HepG2 (cell line): ENCODE data around the gene BEST2. TPM values are rescaled to one million over a fixed set of nuclear protein-coding genes. Genes with fewer than 3 reads are reported as not detected.

Experiments used
- ATAC-seq: fragments of 200-7000 bp; cut with Tn5 transposase; 3 replicates; pipeline ENCODE4 v1.9.1; 2020; ENCODE audit warnings: mild to moderate bottlenecking, moderate library complexity
- BruUV-seq: library from RNA; stranded (reverse); fragments of 400-500 nt; replicated peaks from 2 replicates; lab custom pipeline; 2021; lab: Mats Ljungman, UMichigan
- CTCF ChIA-PET: fragments of 300-600 bp; formaldehyde crosslinking; extraction: SDS; loops from one replicate; lab custom pipeline; 2021; ENCODE audit warnings: low total read pairs, inconsistent platforms, low intra/inter-chr PET ratio; lab: Yijun Ruan, JAX
- POLR2A ChIA-PET: fragments of 350-600 bp; sonication (Branson Sonifier 250); formaldehyde crosslinking; loops from one replicate; lab custom pipeline; 2020; ENCODE audit warnings: antibody characterized with exemption, inconsistent platforms; lab: Yijun Ruan, JAX
- DNase-seq: peaks from one replicate; pipeline ENCODE4 v3.0.0-alpha.2; 2015; ENCODE audit warnings: low spot score
- FAIRE-seq: peaks from 3 replicates; lab custom pipeline; 2011; peaks lifted over from hg19 to GRCh38; lab: Jason Lieb, UNC
- H2AFZ ChIP-seq: one replicate; pipeline ENCODE4 v1.6.1; 2011; ENCODE audit warnings: low read length, inconsistent platforms
- H3K27ac ChIP-seq: fragments of 300-600 bp; 3 replicates; pipeline ENCODE4 v1.8.0; 2011; ENCODE audit warnings: mixed run types, mild to moderate bottlenecking, mixed read lengths, low read length, inconsistent platforms; ENCODE audit not compliant: insufficient read depth; ENCODE audit errors: extremely low read length
- H3K27me3 ChIP-seq, 2 experiments: fragments of 200-600 bp in 1 of 2; 2 replicates in 1 of 2; 3 replicates in 1 of 2; pipeline versions ENCODE4 v1.6.0 to v1.8.0; 2011; ENCODE audit warnings: low read length in 2 of 2, mild to moderate bottlenecking in 2 of 2, moderate library complexity in 2 of 2, inconsistent platforms in 1 of 2; ENCODE audit not compliant: insufficient read depth in 2 of 2, control insufficient read depth in 1 of 2
- H3K36me3 ChIP-seq, 2 experiments: fragments of 200-600 bp in 1 of 2; replicated peaks in 1 of 2; 2 replicates in 1 of 2; 3 replicates in 1 of 2; pipeline versions ENCODE4 v1.5.1 to v1.8.0; 2011; ENCODE audit warnings: low read length in 2 of 2, inconsistent platforms in 1 of 2; ENCODE audit not compliant: insufficient read depth in 2 of 2, control insufficient read depth in 1 of 2
- H3K4me1 ChIP-seq: 2 replicates; pipeline ENCODE4 v1.5.1; 2012; ENCODE audit warnings: low read length, inconsistent platforms; ENCODE audit not compliant: insufficient read depth
- H3K4me2 ChIP-seq: 2 replicates; pipeline ENCODE4 v1.6.0; 2011; ENCODE audit warnings: low read depth, low read length, inconsistent platforms
- H3K4me3 ChIP-seq, 3 experiments: fragments of 200-600 bp in 1 of 3; sonication (generic), shearing (Covaris generic) in 1 of 3; replicated peaks in 1 of 3; 2 replicates each; pipeline ENCODE4 v1.5.1; 2011 to 2016; ENCODE audit warnings: low read length in 3 of 3, inconsistent platforms in 2 of 3, low read depth in 2 of 3, mild to moderate bottlenecking in 2 of 3, control low read depth in 1 of 3, mixed read lengths in 1 of 3; ENCODE audit not compliant: insufficient read depth in 1 of 3
- H3K79me2 ChIP-seq: one replicate; pipeline ENCODE4 v1.6.1; 2011; ENCODE audit warnings: low read length, inconsistent platforms; ENCODE audit not compliant: insufficient read depth
- H3K9ac ChIP-seq: 2 replicates; pipeline ENCODE4 v1.6.0; 2011; ENCODE audit warnings: mild to moderate bottlenecking, low read depth, low read length, inconsistent platforms; ENCODE audit not compliant: insufficient read depth
- H3K9me3 ChIP-seq: 2 replicates; pipeline ENCODE4 v1.5.1; 2012; ENCODE audit warnings: mild to moderate bottlenecking, low read length
- H4K20me1 ChIP-seq: 2 replicates; pipeline ENCODE4 v1.6.0; 2011; ENCODE audit warnings: inconsistent platforms, mild to moderate bottlenecking, low read length, moderate library complexity; ENCODE audit not compliant: insufficient read depth
- AGO2 ChIP-seq: fragments of 200-400 bp; formaldehyde crosslinking; optimal IDR thresholded peaks from 2 replicates; pipeline ENCODE3; 2017; ENCODE audit warnings: mild to moderate bottlenecking, low read depth, low read length, moderate library complexity
- HMG20B ChIP-seq: conservative IDR thresholded peaks from 2 replicates; pipeline ENCODE4 v1.6.1; 2016; ENCODE audit warnings: missing genetic modification reagents, missing compliant biosample characterization
- POGZ ChIP-seq: sonication (generic); formaldehyde crosslinking; IDR thresholded peaks from 2 replicates; pipeline ENCODE4 v1.4.0; 2020; ENCODE audit warnings: mild to moderate bottlenecking, missing genetic modification reagents
- TARDBP ChIP-seq: sonication (generic); formaldehyde crosslinking; IDR thresholded peaks from 2 replicates; pipeline ENCODE4 v1.8.0; 2022; ENCODE audit warnings: mild to moderate bottlenecking, missing genetic modification reagents
- ZMYM2 ChIP-seq: sonication (generic); formaldehyde crosslinking; IDR thresholded peaks from 2 replicates; pipeline ENCODE4 v1.8.0; 2022; ENCODE audit warnings: mild to moderate bottlenecking, missing genetic modification reagents
- ZNF652 ChIP-seq: IDR thresholded peaks from 2 replicates; pipeline ENCODE4 v1.6.1; 2016; ENCODE audit warnings: low read depth, borderline replicate concordance
- ZNF775 ChIP-seq: sonication (generic); formaldehyde crosslinking; IDR thresholded peaks from 2 replicates; pipeline ENCODE4 v1.4.0; 2020; ENCODE audit warnings: missing genetic modification reagents, mild to moderate bottlenecking, moderate library complexity, borderline replicate concordance
- WGBS: methylation state at CpG from one replicate; pipeline ENCODE4 v1.1.6; 2017; ENCODE audit warnings: low lambda C conversion rate; 5-methylcytosine and 5-hydroxymethylcytosine counted together
- in situ Hi-C: cut with HindIII; loops from 2 replicates; pipeline ENCODE4 v1.10.0; 2017; ENCODE audit warnings: low pct_unique_long_range_greater_than_20kb; ENCODE audit not compliant: extremely low pct_ligation_motif_present
- intact Hi-C: fragments of 100-400 bp; cut with micrococcal nuclease; formaldehyde crosslinking; loops from one replicate; pipeline ENCODE4 v1.10.0; 2022; ENCODE audit not compliant: unreplicated experiment
- polyA plus RNA-seq, 8 experiments: library from polyadenylated mRNA; depleted of rRNA in 3 of 8; stranded (reverse) in 7 of 8; unstranded in 1 of 8; fragments of >200 nt; fragmentation: Illumina TruSeq in 4 of 8; extraction: Trizol in 4 of 8; gene quantifications; 2 replicates each; pipeline versions ENCODE4 v1.2.1 to v1.2.3, GENCODE V29; 2011 to 2016; ENCODE audit warnings: low read depth in 4 of 8, missing spikeins in 1 of 8, mixed read lengths in 1 of 8; ENCODE audit not compliant: insufficient read depth in 1 of 8
- total RNA-seq, 5 experiments: library from RNA; depleted of rRNA; stranded (reverse); fragments of >200 nt; fragmentation: Illumina TruSeq; extraction: Trizol; gene quantifications; 2 replicates each; pipeline ENCODE4 v1.2.3, GENCODE V29; 2016; ENCODE audit warnings: low read depth in 1 of 5
- TF ChIP-seq, protein P1 (sequence below): sonication (generic); formaldehyde crosslinking; IDR thresholded peaks from 2 replicates; pipeline ENCODE4 v1.5.0; 2020; ENCODE audit warnings: missing genetic modification reagents
- TF ChIP-seq, protein P2 (sequence below): sonication (generic); formaldehyde crosslinking; IDR thresholded peaks from 2 replicates; pipeline ENCODE4 v1.5.1; 2020; ENCODE audit warnings: missing genetic modification reagents, mild to moderate bottlenecking, borderline replicate concordance

Gene BEST2
- total and polyA plus RNA-seq, 2 of the 13 experiments (the other 11 are each of a cell fraction or from before 2014, with no cell fraction given), result not detected

DNA sequence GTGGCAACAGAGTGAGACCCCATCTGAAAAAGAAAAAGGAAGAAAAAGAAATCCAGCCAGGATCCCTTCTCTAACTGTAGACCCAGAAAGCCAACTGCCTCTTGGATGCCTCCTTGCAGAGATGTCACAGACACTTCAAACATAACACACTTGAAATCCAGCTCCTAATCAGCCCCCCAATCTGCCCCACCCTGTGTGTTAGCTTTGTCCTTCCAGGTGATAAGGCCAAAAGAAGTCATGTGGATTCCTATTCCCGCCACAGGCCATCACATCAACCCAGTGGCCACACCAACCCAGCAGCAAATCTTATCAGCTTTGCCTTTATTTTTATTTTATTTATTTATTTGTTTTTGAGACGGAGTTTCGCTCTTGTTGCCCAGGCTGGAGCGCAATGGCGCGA lies 8.1 kb downstream of the BEST2 start:
- Histone ChIP-seq H3K27ac (no peak overlapping the region), H4K20me1 (no peaks in the 10 kb centered on the region), H3K4me1 (peaks cover 14% of the 10 kb centered on the region), H3K79me2 (no peaks in the 10 kb centered on the region), H3K27me3 (no peaks in the 10 kb centered on the region; a peak in 2 of 5 replicates), H3K4me3 (no peak overlapping the region), H3K36me3 (0 out of 5 replicates have a peak, but pooled peaks cover 0 to 1% of the 10 kb centered on the region in 2 experiments), H3K9ac (no peak overlapping the region), H2AFZ (no peak overlapping the region), H3K4me2 (no peak overlapping the region), H3K9me3 (no peaks in the 10 kb centered on the region)
- 81% methylated on average over 6 of the region's 6 CpGs for WGBS
- ChIA-PET CTCF (interaction anchor here (1.5 kb wide), 2 partner anchors 37 to 88 kb away, joined by 8 to 10 read pairs; no protein-coding TSS in a partner anchor), POLR2A (interaction anchor here (1.6 to 2.6 kb wide), 2 partner anchors 19 to 23 kb away, joined by 5 to 10 read pairs; partner anchors contain the start of gene GET3)
- in situ Hi-C loops (loop anchor here (5.0 kb wide), 1 partner anchor 47 kb away; no protein-coding TSS in a partner anchor), intact Hi-C loops (loop anchor here (1.0 to 2.0 kb wide), 2 partner anchors 23 to 37 kb away; partner anchors contain the start of gene GET3)
- no peak for FAIRE-seq
- DNase-seq, result no peak
- no TSS peak for BruUV-seq
- no peak for ATAC-seq
- TF ChIP-seq ZMYM2 (CRISPR knock-in tag) (no peak), HMG20B (CRISPR knock-in tag) (no peak), ZNF652 (CRISPR knock-in tag) (no peak), TARDBP (CRISPR knock-in tag) (no peak), ZNF775 (no peak), POGZ (CRISPR knock-in tag) (no peak), AGO2 (no peak)
- TF ChIP-seq, protein P1, sequence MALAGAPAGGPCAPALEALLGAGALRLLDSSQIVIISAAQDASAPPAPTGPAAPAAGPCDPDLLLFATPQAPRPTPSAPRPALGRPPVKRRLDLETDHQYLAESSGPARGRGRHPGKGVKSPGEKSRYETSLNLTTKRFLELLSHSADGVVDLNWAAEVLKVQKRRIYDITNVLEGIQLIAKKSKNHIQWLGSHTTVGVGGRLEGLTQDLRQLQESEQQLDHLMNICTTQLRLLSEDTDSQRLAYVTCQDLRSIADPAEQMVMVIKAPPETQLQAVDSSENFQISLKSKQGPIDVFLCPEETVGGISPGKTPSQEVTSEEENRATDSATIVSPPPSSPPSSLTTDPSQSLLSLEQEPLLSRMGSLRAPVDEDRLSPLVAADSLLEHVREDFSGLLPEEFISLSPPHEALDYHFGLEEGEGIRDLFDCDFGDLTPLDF (CRISPR knock-in tag), result no peak
- TF ChIP-seq, protein P2, sequence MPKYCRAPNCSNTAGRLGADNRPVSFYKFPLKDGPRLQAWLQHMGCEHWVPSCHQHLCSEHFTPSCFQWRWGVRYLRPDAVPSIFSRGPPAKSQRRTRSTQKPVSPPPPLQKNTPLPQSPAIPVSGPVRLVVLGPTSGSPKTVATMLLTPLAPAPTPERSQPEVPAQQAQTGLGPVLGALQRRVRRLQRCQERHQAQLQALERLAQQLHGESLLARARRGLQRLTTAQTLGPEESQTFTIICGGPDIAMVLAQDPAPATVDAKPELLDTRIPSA (CRISPR knock-in tag), result no peak
